GM12878 (cell line): ENCODE measurements around the gene KIRREL1. TPM values are rescaled to one million over a fixed set of nuclear protein-coding genes. Genes with fewer than 3 reads are reported as not detected.

Experiments
- ATAC-seq: fragments of 200-7000 bp; cut with Tn5 transposase; 3 replicates; pipeline ENCODE4 v1.9.1; 2020; ENCODE audit warnings: mild to moderate bottlenecking, moderate library complexity
- BruUV-seq: library from RNA; stranded (reverse); fragments of 400-500 nt; replicated peaks from 2 replicates; lab custom pipeline; 2021; lab: Mats Ljungman, UMichigan
- CTCF ChIA-PET: fragments of 300-600 bp; sonication (Branson Sonifier 250); formaldehyde crosslinking; extraction: SDS; loops from one replicate; lab custom pipeline; 2021; ENCODE audit warnings: inconsistent platforms; lab: Yijun Ruan, JAX
- POLR2A ChIA-PET: fragments of 350-600 bp; formaldehyde crosslinking; extraction: SDS; loops from one replicate; lab custom pipeline; 2021; ENCODE audit warnings: inconsistent platforms; lab: Charles Lee
- RAD21 ChIA-PET: fragments of 300-600 bp; sonication (Branson Sonifier 250); formaldehyde crosslinking; loops from one replicate; lab custom pipeline; 2023; ENCODE audit warnings: antibody characterized with exemption; ENCODE audit not compliant: unreplicated experiment; lab: Charles Lee
- SMC1A ChIA-PET: fragments of 300-600 bp; sonication (Branson Sonifier 250); formaldehyde crosslinking; loops from one replicate; lab custom pipeline; 2023; ENCODE audit not compliant: unreplicated experiment, uncharacterized antibody; lab: Charles Lee
- DNase-seq: peaks from one replicate; pipeline ENCODE4 v3.0.0-alpha.2; 2011; ENCODE audit warnings: low read depth, low spot score
- FAIRE-seq: peaks from 3 replicates; lab custom pipeline; 2011; peaks lifted over from hg19 to GRCh38; lab: Jason Lieb, UNC
- H2AFZ ChIP-seq: 2 replicates; pipeline ENCODE4 v1.6.0; 2011; ENCODE audit warnings: low read depth, low read length, control low read depth; ENCODE audit not compliant: control insufficient read depth
- H3K27ac ChIP-seq: 2 replicates; pipeline ENCODE4 v1.5.1; 2011; ENCODE audit warnings: control low read depth; ENCODE audit not compliant: control insufficient read depth, insufficient read depth
- H3K27me3 ChIP-seq, 2 experiments: replicated peaks in 1 of 2; 2 replicates each; pipeline versions ENCODE4 v1.6.0 to v1.6.1; 2011; ENCODE audit warnings: low read length in 1 of 2; ENCODE audit not compliant: control insufficient read depth in 2 of 2, insufficient read depth in 2 of 2
- H3K36me3 ChIP-seq, 2 experiments: 2 replicates each; pipeline ENCODE4 v1.5.1; 2011; ENCODE audit warnings: low read length in 1 of 2; ENCODE audit not compliant: control insufficient read depth in 2 of 2, insufficient read depth in 2 of 2
- H3K4me1 ChIP-seq: 2 replicates; pipeline ENCODE4 v1.6.1; 2011; ENCODE audit warnings: mild to moderate bottlenecking, low read length, moderate library complexity, mixed read lengths; ENCODE audit not compliant: control insufficient read depth, insufficient read depth
- H3K4me2 ChIP-seq: 2 replicates; pipeline ENCODE4 v1.6.0; 2011; ENCODE audit warnings: control low read depth; ENCODE audit not compliant: control insufficient read depth, insufficient read depth
- H3K4me3 ChIP-seq: fragments of 200-600 bp; sonication (generic); 2 replicates; pipeline ENCODE4 v1.5.1; 2016
- H3K79me2 ChIP-seq: 2 replicates; pipeline ENCODE4 v1.6.0; 2011; ENCODE audit warnings: low read length; ENCODE audit not compliant: control insufficient read depth, insufficient read depth
- H3K9ac ChIP-seq: 2 replicates; pipeline ENCODE4 v1.8.0; 2011; ENCODE audit warnings: low read length, control low read depth, mixed read lengths; ENCODE audit not compliant: control insufficient read depth, insufficient read depth
- H3K9me3 ChIP-seq: replicated peaks from 3 replicates; pipeline ENCODE4 v1.5.1; 2011; ENCODE audit warnings: mild to moderate bottlenecking, low read length; ENCODE audit not compliant: control insufficient read depth, insufficient read depth
- H4K20me1 ChIP-seq: 2 replicates; pipeline ENCODE4 v1.6.0; 2011; ENCODE audit not compliant: control insufficient read depth, insufficient read depth
- ATF7 ChIP-seq: fragments of 450-650 bp; IDR thresholded peaks from 2 replicates; pipeline ENCODE4 v1.6.1; 2016; ENCODE audit warnings: low read depth, mild to moderate bottlenecking
- BRCA1 ChIP-seq: IDR thresholded peaks from 2 replicates; pipeline ENCODE4 v1.6.1; 2011; ENCODE audit warnings: low read depth, low read length, improper control_type of control experiment
- CBX3 ChIP-seq: fragments of 200-600 bp; sonication (generic); IDR thresholded peaks from 2 replicates; pipeline ENCODE4 v1.6.1; 2016; ENCODE audit warnings: low read depth, borderline replicate concordance
- CHD2 ChIP-seq: IDR thresholded peaks from 2 replicates; pipeline ENCODE4 v1.6.1; 2011; ENCODE audit warnings: low read depth, low read length, improper control_type of control experiment, borderline replicate concordance
- FOXM1 ChIP-seq: IDR thresholded peaks from 2 replicates; pipeline ENCODE4 v1.6.1; 2012; ENCODE audit warnings: low read depth, mild to moderate bottlenecking, inconsistent platforms, low read length, moderate library complexity
- GABPA ChIP-seq: IDR thresholded peaks from 2 replicates; pipeline ENCODE4 v1.6.1; 2014; ENCODE audit warnings: antibody characterized with exemption, low read depth, mild to moderate bottlenecking, inconsistent platforms
- RELB ChIP-seq: fragments of 450-650 bp; IDR thresholded peaks from 2 replicates; pipeline ENCODE4 v1.6.1; 2017; ENCODE audit warnings: low read depth, mild to moderate bottlenecking, moderate library complexity
- RFX5 ChIP-seq: IDR thresholded peaks from 2 replicates; pipeline ENCODE4 v1.6.1; 2011; ENCODE audit warnings: low read depth, low read length, improper control_type of control experiment
- SIX5 ChIP-seq: IDR thresholded peaks from 2 replicates; pipeline ENCODE4 v1.6.1; 2011; ENCODE audit warnings: mild to moderate bottlenecking, low read depth, low read length, moderate library complexity; ENCODE audit not compliant: severe bottlenecking
- ZBTB33 ChIP-seq: fragments of 450-650 bp; IDR thresholded peaks from 2 replicates; pipeline ENCODE4 v1.6.1; 2017; ENCODE audit warnings: mild to moderate bottlenecking
- ZNF274 ChIP-seq: IDR thresholded peaks from one replicate; pipeline ENCODE4 v1.8.0; 2011; ENCODE audit not compliant: insufficient read length, insufficient read depth
- WGBS: methylation state at CpG from one replicate; pipeline ENCODE4 v1.1.6; 2016; ENCODE audit warnings: low lambda C conversion rate; ENCODE audit not compliant: insufficient replicate concordance, insufficient coverage; ENCODE audit errors: missing lambda C conversion rate; 5-methylcytosine and 5-hydroxymethylcytosine counted together
- in situ Hi-C: fragments of 300-500 bp; cut with MboI; formaldehyde crosslinking; loops from 9 replicates; pipeline ENCODE4 v1.14.3; 2018; ENCODE audit warnings: mixed read lengths
- intact Hi-C: fragments of 100-400 bp; cut with micrococcal nuclease; formaldehyde crosslinking; loops from one replicate; pipeline ENCODE4 v1.14.2; 2022; ENCODE audit not compliant: unreplicated experiment
- polyA plus RNA-seq, 11 experiments: library from polyadenylated mRNA; depleted of rRNA in 4 of 11; unstranded in 6 of 11; stranded (reverse) in 5 of 11; fragments of >200 nt; fragmentation: Nextera tagmentation in 4 of 11; fragmentation: Illumina TruSeq in 1 of 11; extraction: Ambion mirVana in 4 of 11; extraction: Trizol in 1 of 11; gene quantifications; 1 replicate in 1 of 11; 2 replicates in 10 of 11; pipeline versions ENCODE4 v1.2.1 to v1.2.3, GENCODE V29; 2011 to 2016; ENCODE audit warnings: inconsistent platforms in 2 of 11, missing spikeins in 2 of 11, low read depth in 1 of 11
- total RNA-seq, 4 experiments: library from RNA; depleted of rRNA in 3 of 4; stranded (reverse); fragments of >200 nt in 3 of 4; fragmentation: Illumina TruSeq in 1 of 4; extraction: Trizol in 1 of 4; gene quantifications; 2 replicates each; pipeline versions ENCODE4 v1.2.1 to v1.2.3, GENCODE V29; 2013 to 2021
- TF ChIP-seq, protein P1 (sequence below): IDR thresholded peaks from 2 replicates; pipeline ENCODE4 v1.6.1; 2012; ENCODE audit warnings: low read depth, low read length, improper control_type of control experiment
- TF ChIP-seq, protein P2 (sequence below): fragments of 450-650 bp; IDR thresholded peaks from 2 replicates; pipeline ENCODE4 v1.6.1; 2016; ENCODE audit warnings: mild to moderate bottlenecking

The KIRREL1 gene
- total and polyA plus RNA-seq, 10 of the 15 experiments (the other 5 are each of a cell fraction or from before 2014, with no cell fraction given): 0.15 TPM; not detected in 9

DNA sequence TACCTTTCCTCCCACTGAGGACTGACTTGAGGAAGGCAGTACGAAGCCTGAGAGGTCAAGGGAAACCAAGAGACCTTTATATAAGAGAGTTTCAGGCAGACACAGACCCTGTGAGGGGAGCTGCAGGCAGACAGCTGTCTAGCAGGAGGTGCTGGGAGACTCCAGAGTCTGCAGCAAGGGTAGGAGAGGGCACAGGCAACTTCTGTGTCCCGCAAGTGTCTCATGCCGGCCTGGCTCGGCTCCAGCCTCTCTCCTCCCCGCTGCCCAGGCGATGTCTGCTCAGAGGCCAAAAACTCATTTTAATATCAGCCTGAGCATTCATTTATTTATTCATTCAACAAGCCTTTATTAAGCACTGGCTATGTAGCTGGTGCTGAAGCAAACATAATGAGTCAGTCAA, 83.0 kb downstream of the KIRREL1 start:
- intact Hi-C loops: no loop called here
- no peak for TF ChIP-seq RELB
- TF ChIP-seq ZNF274: no peak
- no peak for TF ChIP-seq ZBTB33
- TF ChIP-seq, protein P1, sequence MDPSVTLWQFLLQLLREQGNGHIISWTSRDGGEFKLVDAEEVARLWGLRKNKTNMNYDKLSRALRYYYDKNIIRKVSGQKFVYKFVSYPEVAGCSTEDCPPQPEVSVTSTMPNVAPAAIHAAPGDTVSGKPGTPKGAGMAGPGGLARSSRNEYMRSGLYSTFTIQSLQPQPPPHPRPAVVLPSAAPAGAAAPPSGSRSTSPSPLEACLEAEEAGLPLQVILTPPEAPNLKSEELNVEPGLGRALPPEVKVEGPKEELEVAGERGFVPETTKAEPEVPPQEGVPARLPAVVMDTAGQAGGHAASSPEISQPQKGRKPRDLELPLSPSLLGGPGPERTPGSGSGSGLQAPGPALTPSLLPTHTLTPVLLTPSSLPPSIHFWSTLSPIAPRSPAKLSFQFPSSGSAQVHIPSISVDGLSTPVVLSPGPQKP: no peak
- TF ChIP-seq, protein P2, sequence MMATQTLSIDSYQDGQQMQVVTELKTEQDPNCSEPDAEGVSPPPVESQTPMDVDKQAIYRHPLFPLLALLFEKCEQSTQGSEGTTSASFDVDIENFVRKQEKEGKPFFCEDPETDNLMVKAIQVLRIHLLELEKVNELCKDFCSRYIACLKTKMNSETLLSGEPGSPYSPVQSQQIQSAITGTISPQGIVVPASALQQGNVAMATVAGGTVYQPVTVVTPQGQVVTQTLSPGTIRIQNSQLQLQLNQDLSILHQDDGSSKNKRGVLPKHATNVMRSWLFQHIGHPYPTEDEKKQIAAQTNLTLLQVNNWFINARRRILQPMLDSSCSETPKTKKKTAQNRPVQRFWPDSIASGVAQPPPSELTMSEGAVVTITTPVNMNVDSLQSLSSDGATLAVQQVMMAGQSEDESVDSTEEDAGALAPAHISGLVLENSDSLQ: no peak
- TF ChIP-seq RFX5: no peak
- TF ChIP-seq BRCA1: no peak
- no peak for TF ChIP-seq CHD2
- no peak for TF ChIP-seq ATF7
- no peak for TF ChIP-seq SIX5
- no peak for TF ChIP-seq FOXM1
- TF ChIP-seq GABPA: no peak
- TF ChIP-seq CBX3: no peak
- TF ChIP-seq, all 136 proteins: peak for 0
- Histone ChIP-seq H4K20me1 (no peaks in the 10 kb centered on the region), H3K9ac (no peak overlapping the region), H3K27me3 (peaks cover 0 to 4% of the 10 kb centered on the region in 2 experiments; a peak in 2 of 4 replicates), H3K36me3 (no peaks in the 10 kb centered on the region), H2AFZ (no peak overlapping the region), H3K4me2 (no peak overlapping the region), H3K27ac (no peak overlapping the region), H3K9me3 (no peaks in the 10 kb centered on the region), H3K4me3 (no peak overlapping the region), H3K79me2 (no peaks in the 10 kb centered on the region), H3K4me1 (no peaks in the 10 kb centered on the region)
- WGBS: 39% methylated on average over 6 of the region's 6 CpGs
- DNase-seq: no peak
- SMC1A ChIA-PET: no interaction called here
- POLR2A ChIA-PET: no interaction called here
- CTCF ChIA-PET: interaction anchor here (0.8 kb wide), 1 partner anchor 11 kb away, joined by 3 read pairs; no protein-coding TSS in a partner anchor
- FAIRE-seq: no peak
- BruUV-seq: no TSS peak
- RAD21 ChIA-PET: interaction anchor here (0.9 to 1.1 kb wide), 2 partner anchors 10 to 48 kb away, joined by 3 read pairs; no protein-coding TSS in a partner anchor
- in situ Hi-C loops: no loop called here
- no peak for ATAC-seq
